HCT116 (cell line): ENCODE results near the gene GRM4.

Experiments
- ATF3 ChIP-seq: IDR thresholded peaks from 2 replicates; pipeline ENCODE4 v1.6.1; 2012
- FOSL1 ChIP-seq: IDR thresholded peaks from 2 replicates; pipeline ENCODE4 v1.6.1; 2012; ENCODE audit warnings: low read depth
- JUND ChIP-seq: IDR thresholded peaks from 2 replicates; pipeline ENCODE4 v1.6.1; 2012
- POLR2AphosphoS5 ChIP-seq: IDR thresholded peaks from 2 replicates; pipeline ENCODE4 v1.6.1; 2011; ENCODE audit warnings: mild to moderate bottlenecking, low read depth, low read length, moderate library complexity
- RAD21 ChIP-seq: IDR thresholded peaks from 2 replicates; pipeline ENCODE4 v1.6.1; 2012; ENCODE audit warnings: low read depth, mild to moderate bottlenecking
- TCF7L2 ChIP-seq: IDR thresholded peaks from 2 replicates; pipeline ENCODE4 v1.7.0; 2011; ENCODE audit warnings: borderline replicate concordance, inconsistent platforms; ENCODE audit not compliant: insufficient read depth, insufficient read length; ENCODE audit errors: extremely low read depth
- ZNF274 ChIP-seq: fragments of 200-500 bp; sonication (Bioruptor generic); IDR thresholded peaks from 2 replicates; pipeline ENCODE4 v1.6.1; 2014; ENCODE audit warnings: mild to moderate bottlenecking, low read depth, low read length, inconsistent platforms
- TF ChIP-seq, protein P1 (sequence below), 3 experiments: fragments of 200-600 bp in 1 of 3; sonication (generic) in 1 of 3; IDR thresholded peaks in 2 of 3; conservative IDR thresholded peaks in 1 of 3; 2 replicates each; pipeline ENCODE4 v1.5.1; 2012 to 2017; ENCODE audit warnings: low read depth in 2 of 3, low read length in 2 of 3, antibody characterized with exemption in 1 of 3, borderline replicate concordance in 1 of 3, control low read depth in 1 of 3, mild to moderate bottlenecking in 1 of 3, mixed read lengths in 1 of 3, mixed run types in 1 of 3, moderate library complexity in 1 of 3; ENCODE audit not compliant: insufficient read depth in 1 of 3

- TF ChIP-seq, protein P1, sequence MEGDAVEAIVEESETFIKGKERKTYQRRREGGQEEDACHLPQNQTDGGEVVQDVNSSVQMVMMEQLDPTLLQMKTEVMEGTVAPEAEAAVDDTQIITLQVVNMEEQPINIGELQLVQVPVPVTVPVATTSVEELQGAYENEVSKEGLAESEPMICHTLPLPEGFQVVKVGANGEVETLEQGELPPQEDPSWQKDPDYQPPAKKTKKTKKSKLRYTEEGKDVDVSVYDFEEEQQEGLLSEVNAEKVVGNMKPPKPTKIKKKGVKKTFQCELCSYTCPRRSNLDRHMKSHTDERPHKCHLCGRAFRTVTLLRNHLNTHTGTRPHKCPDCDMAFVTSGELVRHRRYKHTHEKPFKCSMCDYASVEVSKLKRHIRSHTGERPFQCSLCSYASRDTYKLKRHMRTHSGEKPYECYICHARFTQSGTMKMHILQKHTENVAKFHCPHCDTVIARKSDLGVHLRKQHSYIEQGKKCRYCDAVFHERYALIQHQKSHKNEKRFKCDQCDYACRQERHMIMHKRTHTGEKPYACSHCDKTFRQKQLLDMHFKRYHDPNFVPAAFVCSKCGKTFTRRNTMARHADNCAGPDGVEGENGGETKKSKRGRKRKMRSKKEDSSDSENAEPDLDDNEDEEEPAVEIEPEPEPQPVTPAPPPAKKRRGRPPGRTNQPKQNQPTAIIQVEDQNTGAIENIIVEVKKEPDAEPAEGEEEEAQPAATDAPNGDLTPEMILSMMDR (IDR thresholded peaks at IDR 0.05 in 2 of 3, conservative IDR thresholded peaks at IDR 0.05 in 1 of 3; ENCODE audit: borderline replicate concordance in 1 of 3, insufficient read depth in 1 of 3, low read depth in 2 of 3, low read length in 2 of 3), result no peak
- TF ChIP-seq JUND (no peak), TCF7L2 (no peak), ZNF274 (no peak), ATF3 (no peak), POLR2AphosphoS5 (no peak), FOSL1 (no peak), RAD21 (no peak)
These were observed 19.9 kb downstream of the GRM4 start for GRCh38 chr6:34125939-34126338.
